Hepatocyte (in vitro differentiated cells): ENCODE measurements around the gene TLR7. TPM values are rescaled to one million over a fixed set of nuclear protein-coding genes. Genes with fewer than 3 reads are reported as not detected.

Source experiments
- DNase-seq: peaks from one replicate; pipeline ENCODE4 v3.0.0-alpha.2; 2016; ENCODE audit warnings: low spot score
- H2AFZ ChIP-seq: fragments of 200-600 bp; sonication (generic); 2 replicates; pipeline ENCODE4 v1.6.0; 2016; ENCODE audit warnings: antibody characterized with exemption, mild to moderate bottlenecking
- H3K27ac ChIP-seq: fragments of 200-600 bp; sonication (generic); 2 replicates; pipeline ENCODE4 v1.5.1; 2016; ENCODE audit warnings: mild to moderate bottlenecking
- H3K27me3 ChIP-seq: fragments of 200-600 bp; sonication (generic); 2 replicates; pipeline ENCODE4 v1.6.1; 2016
- H3K36me3 ChIP-seq: fragments of 200-600 bp; sonication (generic); replicated peaks from 2 replicates; pipeline ENCODE4 v1.5.1; 2016; ENCODE audit warnings: low read depth; ENCODE audit not compliant: insufficient read depth
- H3K4me1 ChIP-seq: fragments of 200-600 bp; sonication (generic); 2 replicates; pipeline ENCODE4 v1.5.1; 2016; ENCODE audit warnings: mild to moderate bottlenecking, moderate library complexity; ENCODE audit not compliant: insufficient read depth
- H3K4me2 ChIP-seq: fragments of 200-600 bp; sonication (generic); 2 replicates; pipeline ENCODE4 v1.6.0; 2016
- H3K4me3 ChIP-seq: fragments of 200-600 bp; sonication (generic); 2 replicates; pipeline ENCODE4 v1.5.1; 2016; ENCODE audit warnings: mild to moderate bottlenecking
- H3K79me2 ChIP-seq: fragments of 200-600 bp; sonication (generic); 2 replicates; pipeline ENCODE4 v1.6.0; 2017; ENCODE audit warnings: mild to moderate bottlenecking
- H3K9me2 ChIP-seq: fragments of 200-600 bp; sonication (generic); replicated peaks from 2 replicates; pipeline ENCODE4 v1.6.0; 2017; ENCODE audit warnings: mild to moderate bottlenecking; ENCODE audit not compliant: insufficient read depth
- H3K9me3 ChIP-seq: fragments of 200-600 bp; sonication (generic); 2 replicates; pipeline ENCODE4 v1.5.1; 2016; ENCODE audit warnings: low read depth, mild to moderate bottlenecking
- H4K20me1 ChIP-seq: fragments of 200-600 bp; sonication (generic); 2 replicates; pipeline ENCODE4 v1.6.0; 2016; ENCODE audit warnings: mild to moderate bottlenecking; ENCODE audit not compliant: insufficient read depth, poor library complexity, severe bottlenecking
- EZH2 ChIP-seq: fragments of 200-600 bp; sonication (generic); IDR thresholded peaks from 2 replicates; pipeline ENCODE4 v1.6.1; 2016; ENCODE audit warnings: antibody characterized with exemption, mild to moderate bottlenecking, borderline replicate concordance
- EZH2phosphoT487 ChIP-seq: fragments of 200-600 bp; sonication (generic); IDR thresholded peaks from one replicate; pipeline ENCODE4 v1.6.1; 2018; ENCODE audit warnings: antibody characterized with exemption, mild to moderate bottlenecking, low read depth, moderate library complexity; ENCODE audit not compliant: unreplicated experiment, severe bottlenecking
- WGBS: methylation state at CpG from one replicate; pipeline ENCODE4 v1.1.6; 2016; ENCODE audit warnings: low lambda C conversion rate; ENCODE audit errors: missing lambda C conversion rate; 5-methylcytosine and 5-hydroxymethylcytosine counted together
- polyA plus RNA-seq: library from polyadenylated mRNA; unstranded; fragments of >200 nt; fragmentation: Nextera tagmentation; extraction: Ambion mirVana; gene quantifications from 2 replicates; pipeline ENCODE4 v1.2.1, GENCODE V29; 2016
- total RNA-seq: library from RNA; depleted of rRNA; stranded (reverse); fragments of >200 nt; gene quantifications from 2 replicates; pipeline ENCODE4 v1.2.3, GENCODE V29; 2014
- TF ChIP-seq, protein P1 (sequence below): fragments of 200-600 bp; sonication (generic); IDR thresholded peaks from 2 replicates; pipeline ENCODE4 v1.5.1; 2016; ENCODE audit warnings: antibody characterized with exemption, mild to moderate bottlenecking; ENCODE audit not compliant: poor library complexity

The TLR7 gene
- total and polyA plus RNA-seq, 2 experiments from 2014 or later = 0.60 TPM; not detected in 1

DNA sequence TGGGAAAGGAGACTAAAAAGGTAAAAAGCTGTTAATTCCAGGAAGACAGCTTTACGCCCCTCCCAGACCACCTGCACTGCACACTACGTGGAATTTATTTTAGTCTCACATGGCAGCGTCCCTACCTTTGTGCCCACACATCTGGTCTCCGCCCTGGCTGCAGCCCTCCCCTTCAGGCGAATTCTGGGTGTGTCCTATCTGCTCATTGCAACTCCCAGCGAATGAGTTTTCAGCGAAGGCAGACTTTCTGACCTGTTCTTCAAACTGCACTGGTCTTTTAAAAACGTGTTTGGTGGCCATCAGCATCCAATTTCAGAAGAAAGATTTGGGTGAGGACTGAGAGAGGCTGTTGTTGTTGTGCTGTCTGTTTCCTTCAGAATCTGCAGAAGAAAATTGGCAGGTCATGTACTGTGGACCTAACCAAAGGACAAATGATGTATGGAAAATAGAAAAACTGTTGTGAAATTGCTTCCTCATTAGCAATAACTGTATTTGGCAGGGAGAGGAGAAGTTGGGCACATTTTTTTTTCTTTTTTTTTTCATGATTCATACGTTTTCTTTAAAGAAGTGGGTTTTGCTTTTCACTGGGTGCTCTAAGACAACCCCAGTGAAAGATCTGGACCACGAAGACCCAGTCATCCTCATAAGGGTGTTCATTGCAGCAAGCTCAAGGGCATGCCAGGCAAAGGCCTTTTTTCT is 43.7 kb downstream of the TLR7 start:
- Histone ChIP-seq H3K4me3 (no peak overlapping the region), H3K27me3 (no peaks in the 10 kb centered on the region), H3K36me3 (no peaks in the 10 kb centered on the region), H3K79me2 (no peaks in the 10 kb centered on the region), H3K9me2 (no peaks in the 10 kb centered on the region), H3K27ac (no peak overlapping the region), H3K4me2 (no peak overlapping the region), H2AFZ (no peak overlapping the region), H4K20me1 (no peaks in the 10 kb centered on the region), H3K9me3 (no peaks in the 10 kb centered on the region), H3K4me1 (no peaks in the 10 kb centered on the region)
- no peak for TF ChIP-seq EZH2
- TF ChIP-seq, protein P1, sequence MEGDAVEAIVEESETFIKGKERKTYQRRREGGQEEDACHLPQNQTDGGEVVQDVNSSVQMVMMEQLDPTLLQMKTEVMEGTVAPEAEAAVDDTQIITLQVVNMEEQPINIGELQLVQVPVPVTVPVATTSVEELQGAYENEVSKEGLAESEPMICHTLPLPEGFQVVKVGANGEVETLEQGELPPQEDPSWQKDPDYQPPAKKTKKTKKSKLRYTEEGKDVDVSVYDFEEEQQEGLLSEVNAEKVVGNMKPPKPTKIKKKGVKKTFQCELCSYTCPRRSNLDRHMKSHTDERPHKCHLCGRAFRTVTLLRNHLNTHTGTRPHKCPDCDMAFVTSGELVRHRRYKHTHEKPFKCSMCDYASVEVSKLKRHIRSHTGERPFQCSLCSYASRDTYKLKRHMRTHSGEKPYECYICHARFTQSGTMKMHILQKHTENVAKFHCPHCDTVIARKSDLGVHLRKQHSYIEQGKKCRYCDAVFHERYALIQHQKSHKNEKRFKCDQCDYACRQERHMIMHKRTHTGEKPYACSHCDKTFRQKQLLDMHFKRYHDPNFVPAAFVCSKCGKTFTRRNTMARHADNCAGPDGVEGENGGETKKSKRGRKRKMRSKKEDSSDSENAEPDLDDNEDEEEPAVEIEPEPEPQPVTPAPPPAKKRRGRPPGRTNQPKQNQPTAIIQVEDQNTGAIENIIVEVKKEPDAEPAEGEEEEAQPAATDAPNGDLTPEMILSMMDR = no peak
- no peak for TF ChIP-seq EZH2phosphoT487
- WGBS = 62% methylated on average over 10 of the region's 10 CpGs
- no peak for DNase-seq

DNA sequence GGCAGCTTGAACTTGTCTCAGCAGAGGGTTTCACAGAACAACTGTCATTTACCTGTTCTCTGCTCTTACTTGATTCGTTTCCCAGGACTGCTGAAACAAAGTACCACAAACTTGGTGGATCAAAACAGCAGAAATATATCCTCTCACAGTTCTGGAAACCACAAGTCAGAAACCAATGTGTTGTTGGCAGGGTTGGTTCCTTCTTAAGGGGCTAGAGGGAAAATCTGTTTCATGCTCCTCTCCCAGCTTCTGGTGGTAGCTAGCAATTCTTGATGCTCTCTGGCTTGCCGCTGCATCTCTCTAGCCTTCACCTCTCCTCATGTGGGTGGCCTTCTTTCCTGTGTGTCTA is 44.2 kb downstream of the TLR7 start:
- Histone ChIP-seq H3K4me1 (no peaks in the 10 kb centered on the region), H3K36me3 (no peaks in the 10 kb centered on the region), H4K20me1 (no peaks in the 10 kb centered on the region), H3K4me3 (no peak overlapping the region), H3K4me2 (no peak overlapping the region), H3K9me3 (no peaks in the 10 kb centered on the region), H2AFZ (no peak overlapping the region), H3K9me2 (no peaks in the 10 kb centered on the region), H3K27me3 (no peaks in the 10 kb centered on the region), H3K79me2 (no peaks in the 10 kb centered on the region), H3K27ac (no peak overlapping the region)
- WGBS = 70% methylated on average over 2 of the region's 2 CpGs
- DNase-seq = no peak
- TF ChIP-seq, protein P1 = no peak
- TF ChIP-seq EZH2phosphoT487 (no peak), EZH2 (no peak)

DNA sequence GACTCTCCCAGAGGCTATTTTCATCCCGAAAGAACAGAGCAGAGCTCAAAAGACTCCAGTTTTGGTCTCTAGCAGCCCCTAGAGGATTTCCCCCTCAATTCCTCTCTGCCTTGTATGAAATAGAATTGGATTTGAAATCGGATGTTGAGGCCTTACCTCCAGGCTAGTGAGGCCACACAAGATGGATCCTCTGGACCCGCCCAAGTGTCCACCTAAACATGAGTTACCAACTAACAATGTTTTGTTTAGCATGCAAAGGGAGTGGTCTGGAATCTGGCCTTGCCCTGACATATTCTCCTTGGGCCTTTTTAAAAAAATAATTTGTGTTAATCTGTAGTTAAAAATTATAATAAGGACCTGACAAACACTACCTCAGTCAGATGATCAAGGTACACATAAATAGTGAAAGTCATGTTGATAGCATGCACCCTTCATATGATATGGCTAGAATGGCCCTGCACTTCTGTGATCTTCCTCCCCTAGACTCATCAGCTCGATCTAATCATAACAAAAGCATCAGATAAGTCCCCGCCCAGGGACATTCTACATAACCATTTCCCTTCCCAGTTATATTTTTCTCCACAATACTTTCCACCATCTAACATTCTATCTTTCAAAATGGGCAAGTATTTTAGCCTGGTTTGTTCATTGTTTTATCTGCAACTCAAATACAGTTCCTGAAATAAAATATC is 46.1 kb downstream of the TLR7 start:
- H3K9me3 ChIP-seq = no peaks in the 10 kb centered on the region
- no peaks in the 10 kb centered on the region for H3K9me2 ChIP-seq
- no peaks in the 10 kb centered on the region for H3K79me2 ChIP-seq
- H3K4me2 ChIP-seq = no peak overlapping the region
- DNase-seq = no peak
- no peak overlapping the region for H3K27ac ChIP-seq
- H3K27me3 ChIP-seq = no peaks in the 10 kb centered on the region
- H3K36me3 ChIP-seq = no peaks in the 10 kb centered on the region
- WGBS = 69% methylated on average over 5 of the region's 5 CpGs
- no peak overlapping the region for H2AFZ ChIP-seq
- TF ChIP-seq EZH2phosphoT487 (no peak), EZH2 (no peak)
- TF ChIP-seq, protein P1 = no peak
- no peaks in the 10 kb centered on the region for H3K4me1 ChIP-seq
- no peak overlapping the region for H3K4me3 ChIP-seq
- no peaks in the 10 kb centered on the region for H4K20me1 ChIP-seq
